Left kidney (tissue), 2 donors: Measurements from ENCODE around the gene BEST2. TPM values are rescaled to one million over a fixed set of nuclear protein-coding genes. Genes with fewer than 3 reads are reported as not detected.

Experiments
- DNase-seq: peaks from one replicate; pipeline ENCODE4 v3.0.0-alpha.2; 2013
- polyA plus RNA-seq: library from polyadenylated mRNA; unstranded; fragments of 120-200 nt; gene quantifications from one replicate; pipeline ENCODE4 v1.2.1, GENCODE V29; 2013; ENCODE audit not compliant: insufficient read length

The BEST2 gene
- polyA plus RNA-seq, 1 donor = 0.23 TPM

GRCh38 chr19:12730064-12730463 lies 21.5 kb upstream of the BEST2 start:
- no peak for DNase-seq

GRCh38 chr19:12731337-12731736 lies 20.3 kb upstream of the BEST2 start:
- DNase-seq = no peak

- peak; percentile 8 for DNase-seq
These were observed 18.0 kb upstream of the BEST2 start for GRCh38 chr19:12733369-12734214.

GRCh38 chr19:12736995-12737834 lies 14.4 kb upstream of the BEST2 start, which contains the start of gene GET3:
Gene GET3, plus strand, starts transcription at chr19:12737497. Its CDS starts 9 bp downstream, at chr19:12737506.
- peak; percentile 99 for DNase-seq

- no peak for DNase-seq
These were observed 13.7 kb upstream of the BEST2 start for GRCh38 chr19:12737835-12738351.

GRCh38 chr19:12745166-12745897 lies 6.3 kb upstream of the BEST2 start:
- DNase-seq = no peak

GRCh38 chr19:12748489-12748888 lies 3.1 kb upstream of the BEST2 start:
- DNase-seq = no peak

GRCh38 chr19:12749938-12750521 lies 1.6 kb upstream of the BEST2 start:
- no peak for DNase-seq

- no peak for DNase-seq
These were observed 740 bp upstream of the BEST2 start for GRCh38 chr19:12750851-12751250.

- DNase-seq = no peak
These were observed 628 bp downstream of the BEST2 start for GRCh38 chr19:12752056-12752781.

- no peak for DNase-seq
These were observed 3.0 kb downstream of the BEST2 start for GRCh38 chr19:12754465-12755196.

GRCh38 chr19:12756150-12756883 lies 4.7 kb downstream of the BEST2 start:
- DNase-seq = no peak

GRCh38 chr19:12757544-12758274 lies 6.1 kb downstream of the BEST2 start:
- DNase-seq = peak; percentile 59

GRCh38 chr19:12759686-12760085 lies 8.1 kb downstream of the BEST2 start:
- DNase-seq = no peak

- DNase-seq = no peak
These were observed 11.5 kb downstream of the BEST2 start for GRCh38 chr19:12763100-12763499.

- no peak for DNase-seq
These were observed 13.1 kb downstream of the BEST2 start for GRCh38 chr19:12764698-12765097.

GRCh38 chr19:12766051-12766521 lies 14.5 kb downstream of the BEST2 start:
- peak; percentile 78 for DNase-seq

- DNase-seq = no peak
These were observed 15.6 kb downstream of the BEST2 start for GRCh38 chr19:12767150-12767549.

- DNase-seq = no peak
These were observed 16.1 kb downstream of the BEST2 start for GRCh38 chr19:12767666-12768065.
